ENCODE measurements around the gene PAPOLA.
A peak's percentile ranks its signal among the peaks of the same experiment; 100 is the strongest.
"Not testable (repeated sequence)": the region's sequence is repeated elsewhere in the genome, so short reads cannot be mapped to it uniquely, and the experiment has no call there.

The PAPOLA gene

GRCh38 chr14:96502621-96503305 lies 581 bp downstream of the PAPOLA start:
- peak overlapping the region; percentile 98 for H3K4me3 ChIP-seq (ENCODE audit: low read depth, low read length)

DNA sequence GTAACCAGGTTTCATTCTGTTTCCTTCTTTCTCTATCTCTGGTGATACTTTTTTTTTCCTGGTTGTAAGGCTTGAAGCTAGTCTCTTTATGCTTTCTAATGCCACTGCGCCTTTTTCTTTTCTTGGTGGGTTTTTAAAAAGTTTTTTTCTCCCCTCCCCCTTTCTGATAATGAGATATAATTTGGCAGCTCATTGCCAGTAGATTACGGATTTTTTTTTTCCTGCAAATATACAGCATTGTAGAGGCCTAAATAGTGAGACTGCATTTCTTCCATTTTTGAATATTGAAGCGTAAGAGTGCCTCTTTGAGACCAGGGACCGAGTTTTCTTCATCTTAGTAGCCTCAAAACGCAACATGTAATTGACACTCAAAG lies 1.1 kb downstream of the PAPOLA start:
- peak overlapping the region; percentile 98 for H3K4me3 ChIP-seq (ENCODE audit: low read depth, low read length)

GRCh38 chr14:96504353-96504752 lies 2.2 kb downstream of the PAPOLA start:
- H3K4me3 ChIP-seq (ENCODE audit: low read depth, low read length): not testable (repeated sequence)

GRCh38 chr14:96507723-96508122 lies 5.5 kb downstream of the PAPOLA start:
- H3K4me3 ChIP-seq (ENCODE audit: low read depth, low read length): no peak overlapping the region

GRCh38 chr14:96508900-96509299 lies 6.7 kb downstream of the PAPOLA start:
- H3K4me3 ChIP-seq (ENCODE audit: low read depth, low read length): no peak overlapping the region

GRCh38 chr14:96509457-96510090 lies 7.4 kb downstream of the PAPOLA start:
- no peak overlapping the region for H3K4me3 ChIP-seq (ENCODE audit: low read depth, low read length)

DNA sequence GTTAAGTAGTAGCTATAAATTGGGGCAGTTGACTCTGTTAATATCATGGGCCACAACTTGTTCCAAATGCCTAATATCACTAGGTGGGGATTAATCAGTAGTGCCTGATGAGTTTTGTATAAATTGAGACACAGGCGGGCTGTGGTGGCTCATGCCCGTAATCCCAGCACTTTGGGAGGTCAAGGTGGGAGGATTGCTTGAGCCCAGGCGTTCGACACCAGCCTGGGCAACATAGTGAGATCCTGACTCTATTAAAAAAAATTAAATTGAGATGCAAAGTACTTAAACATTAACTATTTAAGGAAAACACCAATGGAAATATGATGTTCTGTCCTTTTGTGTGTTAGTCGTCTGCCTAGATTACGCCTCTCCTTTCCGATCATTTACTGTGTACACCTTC lies 9.0 kb downstream of the PAPOLA start:
- H3K4me3 ChIP-seq (ENCODE audit: low read depth, low read length): no peak overlapping the region

DNA sequence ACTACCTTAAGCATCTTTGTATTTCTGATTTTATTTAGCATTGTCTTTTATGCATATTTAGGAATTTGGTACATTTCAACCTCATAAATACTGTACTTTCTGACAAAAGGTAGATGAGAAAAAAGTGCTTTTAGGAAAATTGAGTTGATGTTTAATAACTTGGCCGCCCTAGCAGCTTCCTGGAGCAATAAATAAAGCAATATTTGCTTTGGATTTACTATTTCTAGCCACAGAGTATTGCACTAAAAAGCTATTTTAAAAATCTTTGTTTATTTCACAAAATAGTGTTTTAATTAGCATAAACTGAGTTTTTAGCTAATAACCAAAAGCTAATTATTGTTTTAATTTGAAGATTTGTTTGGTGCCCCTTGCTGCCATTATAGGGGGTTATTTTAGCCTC lies 9.5 kb downstream of the PAPOLA start:
- H3K4me3 ChIP-seq (ENCODE audit: low read depth, low read length): no peak overlapping the region

DNA sequence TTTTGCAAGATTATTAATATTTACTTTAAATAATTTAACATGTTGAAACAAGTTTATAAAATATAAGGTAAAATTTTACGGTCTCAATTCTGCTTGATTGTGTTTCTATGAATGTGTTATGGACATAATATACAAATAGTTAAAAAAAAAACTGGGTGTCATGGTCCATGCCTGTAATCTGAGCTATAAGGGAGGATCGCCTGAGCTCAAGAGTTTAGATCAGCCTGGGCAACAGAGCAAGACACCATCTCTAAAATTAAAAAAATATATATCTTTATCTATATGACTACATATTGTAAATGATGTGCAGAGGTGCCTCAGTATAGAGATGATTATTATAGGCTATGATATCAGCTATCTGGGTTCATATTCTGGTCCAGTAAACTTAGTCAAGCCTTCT lies 9.9 kb downstream of the PAPOLA start:
- H3K4me3 ChIP-seq (ENCODE audit: low read depth, low read length): no peak overlapping the region

DNA sequence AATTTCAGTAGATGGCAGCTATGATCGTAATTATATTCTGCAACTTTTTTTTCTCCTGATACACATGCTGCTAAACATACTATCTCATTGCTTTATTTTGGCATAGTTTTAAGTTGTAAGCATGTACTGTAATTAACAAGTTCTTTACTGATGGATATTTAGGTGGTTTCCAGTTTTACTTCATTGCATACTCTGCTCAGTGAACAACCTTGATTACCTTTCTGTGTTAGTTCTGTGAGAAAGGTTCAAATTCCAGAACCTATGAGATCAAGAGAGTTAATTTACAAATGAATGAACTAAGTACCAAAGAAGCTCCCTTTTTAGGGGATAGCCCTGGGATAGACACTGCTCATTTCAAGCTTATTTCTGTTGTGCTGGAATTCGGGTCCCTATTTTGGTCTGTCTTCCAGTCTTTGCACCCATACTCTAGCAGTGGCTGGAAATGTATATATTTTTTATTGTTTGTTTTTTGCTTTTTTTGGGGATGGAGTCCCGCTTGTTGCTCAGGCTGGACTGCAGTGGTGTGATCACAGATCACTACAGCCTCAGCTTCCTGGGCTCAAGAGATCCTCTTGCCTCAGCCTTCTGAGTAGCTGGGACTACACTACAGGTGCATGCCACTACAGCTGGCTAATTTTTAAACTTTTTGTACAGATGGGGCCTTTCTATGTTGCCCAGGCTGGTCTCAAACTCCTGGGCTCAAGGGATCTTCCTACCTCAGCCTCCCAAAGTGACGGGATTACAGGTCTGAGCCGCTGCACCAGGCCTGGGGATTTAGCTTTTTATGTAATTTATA lies 10.6 kb downstream of the PAPOLA start:
- no peak overlapping the region for H3K4me3 ChIP-seq (ENCODE audit: low read depth, low read length)

- no peak overlapping the region for H3K4me3 ChIP-seq (ENCODE audit: low read depth, low read length)
Measured at GRCh38 chr14:96514694-96515093, 12.5 kb downstream of the PAPOLA start.

GRCh38 chr14:96515731-96516130 lies 13.5 kb downstream of the PAPOLA start:
- no peak overlapping the region for H3K4me3 ChIP-seq (ENCODE audit: low read depth, low read length)

DNA sequence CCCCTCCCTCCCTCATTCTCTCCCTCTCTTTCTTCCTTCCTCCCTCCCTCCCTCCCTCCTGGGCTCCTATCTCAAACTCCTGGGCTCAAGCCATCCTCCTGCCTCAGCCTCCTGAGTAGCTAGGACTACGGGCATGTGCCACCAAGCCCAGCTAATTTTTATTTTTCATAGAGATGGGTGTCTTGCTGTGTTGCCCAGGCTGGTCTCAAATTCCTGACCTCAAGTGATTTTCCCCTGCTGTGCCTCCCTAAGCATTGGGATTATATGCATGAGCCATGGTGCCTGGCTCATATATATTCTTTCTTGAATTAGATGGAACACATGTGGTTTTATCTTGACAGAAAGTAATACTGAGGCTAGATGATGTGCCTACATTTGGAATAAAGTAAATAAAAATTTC lies 14.2 kb downstream of the PAPOLA start:
- no peak overlapping the region for H3K4me3 ChIP-seq (ENCODE audit: low read depth, low read length)

DNA sequence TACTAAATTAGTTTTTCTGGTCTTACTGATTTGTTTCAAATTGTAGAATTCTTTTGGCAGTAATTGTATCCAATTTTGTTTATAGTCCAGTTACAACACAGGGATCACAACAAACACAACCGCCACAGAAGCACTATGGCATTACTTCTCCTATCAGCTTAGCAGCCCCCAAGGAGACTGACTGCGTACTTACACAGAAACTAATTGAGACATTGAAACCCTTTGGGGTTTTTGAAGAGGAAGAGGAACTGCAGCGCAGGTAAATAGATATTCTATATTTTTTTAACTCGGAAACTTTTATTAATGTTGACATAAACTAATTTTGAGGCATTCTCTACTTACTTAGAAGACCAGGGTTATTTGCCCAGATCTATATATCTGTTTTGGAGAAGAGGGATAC lies 17.8 kb downstream of the PAPOLA start:
- H3K4me3 ChIP-seq (ENCODE audit: low read depth, low read length): no peak overlapping the region

DNA sequence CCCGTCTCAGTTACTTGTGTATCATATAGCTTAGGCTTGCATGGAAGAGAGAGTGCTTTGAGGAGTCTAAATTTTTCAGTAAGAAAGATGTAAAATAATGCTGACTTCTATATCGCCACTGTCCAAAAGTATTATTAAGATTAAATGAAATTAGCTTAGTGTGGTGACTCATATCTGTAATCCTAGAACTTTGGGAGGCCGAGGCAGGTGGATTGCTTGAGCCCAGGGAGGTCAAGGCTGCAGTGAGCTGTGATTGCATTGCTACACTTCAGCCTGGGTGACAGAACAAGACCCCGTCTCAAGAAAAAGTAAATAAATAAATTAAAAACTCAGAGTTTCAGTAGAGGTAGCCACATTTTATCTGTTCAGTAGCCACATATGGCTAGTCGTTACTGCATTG lies 23.3 kb downstream of the PAPOLA start:
- no peak overlapping the region for H3K4me3 ChIP-seq (ENCODE audit: low read depth, low read length)

GRCh38 chr14:96532632-96533031 lies 30.4 kb downstream of the PAPOLA start:
- H3K4me3 ChIP-seq (ENCODE audit: low read depth, low read length): no peak overlapping the region

- H3K4me3 ChIP-seq (ENCODE audit: low read depth, low read length): no peak overlapping the region
Measured at GRCh38 chr14:96536807-96537206, 34.6 kb downstream of the PAPOLA start.

- no peak overlapping the region for H3K4me3 ChIP-seq (ENCODE audit: low read depth, low read length)
Measured at GRCh38 chr14:96538097-96538989, 36.2 kb downstream of the PAPOLA start.

GRCh38 chr14:96538990-96539317 lies 36.8 kb downstream of the PAPOLA start:
- no peak overlapping the region for H3K4me3 ChIP-seq (ENCODE audit: low read depth, low read length)

GRCh38 chr14:96554315-96554910 lies 52.2 kb downstream of the PAPOLA start:
- H3K4me3 ChIP-seq (ENCODE audit: low read depth, low read length): no peak overlapping the region

DNA sequence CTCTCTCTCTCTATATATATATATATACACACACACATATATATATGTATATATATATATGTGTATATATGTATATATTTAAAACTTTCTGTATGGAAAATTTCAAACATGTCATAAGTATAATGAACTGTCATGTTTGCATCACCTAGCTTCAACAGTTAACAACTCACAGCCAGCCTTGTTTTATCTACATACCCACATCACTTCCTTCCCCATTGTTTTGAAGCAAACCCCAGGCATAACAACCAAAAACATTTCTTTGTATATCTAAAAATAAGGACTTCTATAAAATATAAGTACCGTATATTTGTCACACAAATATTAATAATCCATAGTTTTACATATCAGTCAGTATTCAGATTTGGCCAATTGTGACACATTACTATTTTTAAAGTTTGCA lies 57.4 kb downstream of the PAPOLA start:
- H3K4me3 ChIP-seq (ENCODE audit: low read depth, low read length): no peak overlapping the region

Data from iPS-11a (cell line).